Bone marrow (tissue), 2 donors: ENCODE results near the gene PML.

Source experiments
- DNase-seq, 2 donors: peaks; one replicate each; lab custom pipeline; 2025; lab: John Stamatoyannopoulos, UW

Gene PML

DNA sequence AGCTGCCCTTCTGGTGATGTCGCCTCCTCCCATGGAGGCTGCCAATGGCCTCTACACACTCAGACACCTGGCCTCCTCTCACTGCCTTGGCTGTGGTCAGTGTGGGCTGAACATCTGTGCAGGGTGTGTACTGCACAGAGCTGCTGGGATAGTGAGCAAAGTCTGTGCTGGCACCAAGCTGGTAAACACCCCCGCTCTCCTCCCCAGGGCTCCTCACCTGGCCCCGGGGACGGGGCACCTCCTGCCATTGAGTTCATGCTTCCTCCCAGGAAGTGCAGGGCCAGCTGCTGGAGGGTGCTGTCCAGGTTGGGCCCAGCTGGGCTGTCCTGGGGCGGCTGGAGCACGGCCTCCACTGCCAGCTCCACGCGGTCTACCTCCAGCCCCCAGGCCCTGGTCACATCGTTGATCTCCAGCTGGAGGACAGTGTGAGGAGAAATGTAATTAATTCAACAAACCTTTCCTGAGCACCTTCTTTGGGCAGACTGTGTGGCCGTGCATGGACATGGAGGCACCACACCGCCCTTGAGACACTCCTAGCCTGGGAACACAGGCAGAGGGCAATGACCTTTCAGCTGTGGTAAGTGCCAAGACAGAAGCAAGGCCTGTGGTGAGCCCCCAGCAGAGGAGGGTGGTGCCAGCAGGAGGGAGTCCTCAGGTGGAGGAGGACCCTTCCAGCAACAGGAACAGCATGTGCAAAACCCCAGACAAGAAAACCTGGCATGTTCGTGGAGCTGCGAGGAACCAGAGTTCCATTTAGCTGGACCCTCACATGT, 9.2 kb upstream of the PML start:
- no peak for DNase-seq

- DNase-seq, result no peak
Observed at GRCh38 chr15:73986055-73986775, 8.3 kb upstream of the PML start.

GRCh38 chr15:73986776-73987056, 7.8 kb upstream of the PML start:
- DNase-seq, result no peak

- DNase-seq, result no peak
Observed at GRCh38 chr15:73987250-73987649, 7.3 kb upstream of the PML start.

- DNase-seq, result no peak
Observed at GRCh38 chr15:73987681-73988444, 6.7 kb upstream of the PML start.

DNA sequence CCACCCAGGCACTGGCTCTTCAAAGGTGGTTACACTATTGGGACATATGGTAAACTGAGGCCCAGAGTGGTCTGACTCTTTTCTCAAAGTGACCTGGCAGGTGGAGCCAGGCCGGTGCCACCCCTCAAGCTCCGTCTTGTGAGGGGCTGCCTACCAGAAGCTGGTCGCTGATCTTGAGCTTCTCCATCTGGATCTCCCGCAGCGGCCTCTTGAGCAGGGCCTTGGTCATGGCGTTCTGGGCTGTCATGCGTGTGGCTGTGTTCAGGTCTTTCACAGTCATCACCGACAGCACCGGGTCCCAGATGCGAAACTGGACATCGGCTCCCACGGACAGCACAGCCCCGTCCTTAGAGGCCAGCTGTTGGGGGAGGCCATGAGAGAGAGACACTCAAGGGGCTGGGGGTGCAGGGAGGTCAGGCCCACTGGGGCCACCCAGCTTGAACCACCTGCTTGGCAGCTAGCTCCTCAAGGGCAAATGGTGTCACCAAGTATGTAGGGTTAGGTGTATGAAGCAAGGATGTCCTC, 6.0 kb upstream of the PML start:
- no peak for DNase-seq

DNA sequence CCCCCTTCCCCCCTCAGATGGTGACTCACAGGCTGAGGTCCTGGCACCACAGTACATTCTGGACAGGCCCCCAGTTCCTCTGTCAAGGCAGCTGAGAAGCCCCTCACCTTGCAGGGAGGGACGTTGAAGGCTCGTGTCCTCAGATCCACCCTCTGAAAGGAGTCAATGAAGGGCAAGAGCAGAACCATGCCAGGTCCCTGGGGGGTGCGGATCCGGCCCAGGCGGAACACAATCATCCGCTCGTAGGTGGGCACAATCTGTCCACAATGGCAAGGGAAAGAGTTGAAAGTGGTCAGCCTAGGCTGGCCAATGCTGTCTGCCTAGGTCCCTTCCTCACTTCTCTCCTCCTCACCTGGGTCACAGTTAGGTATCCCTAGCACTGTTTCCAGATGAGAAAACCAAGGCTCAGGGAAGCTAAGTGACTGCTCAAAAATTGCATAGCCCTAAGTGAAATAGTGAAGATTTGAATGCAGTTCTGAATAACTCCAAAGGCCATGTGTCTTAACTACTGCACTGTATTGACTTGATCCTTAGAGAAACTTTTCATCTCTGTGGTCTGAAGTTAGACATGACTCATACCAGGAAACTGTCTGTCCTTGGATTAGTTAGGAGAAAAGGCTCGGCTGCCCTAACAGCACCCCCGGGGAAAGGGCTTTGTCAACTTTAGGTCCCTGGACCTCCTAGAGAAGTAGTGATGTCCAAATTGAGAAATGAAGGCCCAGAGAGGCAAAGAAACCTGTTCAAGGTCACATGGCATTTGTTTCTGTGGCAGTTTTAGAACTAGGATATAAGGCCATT, 5.3 kb upstream of the PML start:
- DNase-seq, result no peak

DNA sequence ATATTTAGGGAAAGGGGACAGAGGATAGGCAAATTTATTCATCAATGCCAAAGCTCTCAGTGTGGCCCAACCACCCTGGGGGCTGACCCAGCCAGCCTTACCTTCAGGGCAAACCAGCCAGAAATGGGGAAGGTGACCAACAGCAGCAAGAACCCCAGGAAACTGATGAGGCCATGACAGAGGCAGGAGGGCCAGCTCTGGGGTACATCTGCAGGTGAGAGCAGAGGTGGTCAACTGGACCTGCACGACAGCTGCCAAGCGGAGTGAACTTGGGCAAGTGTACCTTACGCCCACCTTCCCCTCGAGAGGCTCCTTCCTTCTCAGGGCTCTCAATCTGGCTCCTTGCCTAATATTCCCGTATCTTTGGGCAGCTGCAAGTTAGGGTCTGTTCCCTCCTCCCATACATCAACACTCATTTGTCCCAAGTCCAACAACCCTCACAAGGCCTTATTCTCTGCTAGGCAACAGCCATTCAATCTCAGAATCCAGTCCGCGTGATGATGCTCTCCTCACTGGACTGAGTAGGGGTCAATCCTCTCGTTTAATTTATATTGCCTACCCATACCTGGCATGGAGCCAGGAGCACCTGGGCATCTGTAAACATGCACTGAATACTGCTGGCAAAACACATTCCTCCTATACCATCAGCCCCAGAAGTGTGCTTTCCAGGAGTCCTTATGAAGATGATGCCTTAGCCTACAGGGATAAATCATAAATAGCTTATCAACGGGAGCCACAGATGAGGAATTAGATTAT, 4.1 kb upstream of the PML start:
- DNase-seq, result no peak

- no peak for DNase-seq
Observed at GRCh38 chr15:73991260-73991659, 3.3 kb upstream of the PML start.

- peak; percentile 78 to 85 for DNase-seq
Observed at GRCh38 chr15:73991726-73992593, 2.6 kb upstream of the PML start, which contains the start of gene STOML1. Gene STOML1, minus strand, starts transcription at chr15:73992295. Its CDS starts 72 bp downstream, at chr15:73992223.

- no peak for DNase-seq
Observed at GRCh38 chr15:73992594-73992898, 2.0 kb upstream of the PML start.

GRCh38 chr15:73993211-73993994, 1.1 kb upstream of the PML start:
- DNase-seq, result no peak

DNA sequence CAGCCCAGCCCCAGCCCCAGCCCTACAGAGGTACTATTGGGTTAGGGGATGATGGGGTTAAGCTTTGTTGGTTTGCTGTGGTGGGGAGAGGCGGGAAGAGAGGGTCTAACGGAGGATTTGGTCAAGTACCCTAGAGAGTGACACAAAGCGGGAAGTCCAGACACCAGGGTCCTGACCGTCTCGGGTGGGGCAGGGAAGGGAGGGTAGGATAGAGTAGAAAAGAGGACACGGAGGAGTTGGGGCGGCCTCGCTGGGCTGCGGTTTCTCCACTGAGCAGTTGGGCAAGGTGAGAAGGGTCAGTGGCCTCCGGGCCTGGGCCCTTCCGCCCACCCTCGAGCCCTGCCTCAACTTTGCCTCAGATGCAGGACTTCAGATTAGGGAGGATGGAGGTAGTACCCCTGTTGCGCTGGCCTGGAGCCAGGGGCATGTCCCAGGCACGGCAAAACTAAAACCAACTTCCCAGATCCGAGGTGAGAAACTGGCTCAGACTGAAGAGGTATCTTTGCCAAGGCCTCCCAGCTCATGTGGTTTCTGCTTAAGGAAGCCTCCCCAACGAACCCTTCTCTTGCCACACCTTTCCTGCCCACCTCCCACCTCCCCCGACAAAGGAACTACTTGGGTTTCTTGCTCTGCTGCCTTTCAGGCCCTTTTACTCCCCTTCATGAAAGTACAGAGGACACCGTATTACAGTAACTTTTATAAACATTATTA, 551 bp downstream of the PML start:
- peak in 1 of 2 donors; percentile 50 for DNase-seq

DNA sequence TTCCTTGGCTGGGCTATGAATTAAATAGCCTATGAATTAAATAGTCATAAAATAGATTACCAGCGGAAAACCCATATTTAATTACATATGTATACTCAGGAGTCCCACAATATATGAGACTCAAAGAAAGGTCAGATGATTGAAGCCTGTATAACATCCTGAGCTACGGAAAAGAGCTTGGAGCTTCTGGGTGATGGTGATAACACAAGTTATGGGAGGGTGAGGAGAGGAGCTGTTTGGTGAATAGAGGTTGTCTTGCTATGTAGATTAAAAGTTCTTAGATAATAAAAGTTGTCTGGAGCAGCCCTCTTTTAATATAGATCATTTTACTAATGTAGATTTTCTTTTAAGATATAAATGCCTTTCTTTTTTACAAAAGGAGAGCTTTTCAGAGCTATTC, 1.8 kb downstream of the PML start:
- no peak for DNase-seq

- DNase-seq, result peak in 1 of 2 donors; percentile 56
Observed at GRCh38 chr15:73996939-73997338, 2.4 kb downstream of the PML start.

DNA sequence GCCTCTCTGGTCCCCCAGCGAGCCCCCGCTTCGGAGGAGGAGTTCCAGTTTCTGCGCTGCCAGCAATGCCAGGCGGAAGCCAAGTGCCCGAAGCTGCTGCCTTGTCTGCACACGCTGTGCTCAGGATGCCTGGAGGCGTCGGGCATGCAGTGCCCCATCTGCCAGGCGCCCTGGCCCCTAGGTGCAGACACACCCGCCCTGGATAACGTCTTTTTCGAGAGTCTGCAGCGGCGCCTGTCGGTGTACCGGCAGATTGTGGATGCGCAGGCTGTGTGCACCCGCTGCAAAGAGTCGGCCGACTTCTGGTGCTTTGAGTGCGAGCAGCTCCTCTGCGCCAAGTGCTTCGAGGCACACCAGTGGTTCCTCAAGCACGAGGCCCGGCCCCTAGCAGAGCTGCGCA, 3.5 kb downstream of the PML start:
- no peak for DNase-seq

- DNase-seq, result no peak
Observed at GRCh38 chr15:74006774-74007639, 12.5 kb downstream of the PML start.

DNA sequence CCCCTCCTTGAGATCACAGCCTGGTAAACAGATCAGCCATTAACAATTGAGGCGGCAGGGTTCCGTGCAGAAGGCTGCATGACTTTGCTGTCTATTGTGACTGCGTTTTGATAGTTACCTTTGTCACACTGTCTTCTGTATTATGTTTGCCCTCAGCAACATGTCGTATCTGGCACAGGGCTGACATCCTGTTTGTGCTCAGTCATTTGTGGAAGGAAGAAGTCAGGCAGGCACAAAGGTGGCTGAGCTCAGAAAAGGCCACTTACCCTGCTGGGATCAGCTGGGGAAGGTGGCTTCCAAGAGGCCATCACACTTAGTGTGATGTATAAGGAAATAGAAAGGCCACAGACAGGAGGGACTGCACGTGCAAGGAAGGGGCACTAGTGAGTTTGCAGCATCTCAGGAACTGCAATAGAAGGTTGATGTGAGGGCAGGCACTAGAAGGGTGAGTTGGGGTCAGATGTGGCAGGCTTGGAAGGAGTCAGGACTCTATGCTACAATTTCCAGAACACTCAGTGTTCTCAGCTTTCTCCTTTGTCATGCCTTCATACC, 13.4 kb downstream of the PML start:
- DNase-seq, result peak in 1 of 2 donors; percentile 31
